Subcutaneous abdominal adipose tissue (tissue), 5 donors: Measurements from ENCODE around the gene UBE4B.

ENCODE experiments used
- H3K27ac ChIP-seq: one replicate; pipeline ENCODE4 v1.7.0; 2013; ENCODE audit warnings: low read depth, mild to moderate bottlenecking, inconsistent platforms, low read length, moderate library complexity
- H3K27me3 ChIP-seq, 5 donors: one replicate each; pipeline ENCODE4 v1.7.0; 2013; ENCODE audit warnings: low read length in 5 of 5, inconsistent platforms in 1 of 5; ENCODE audit not compliant: control insufficient read depth in 5 of 5, insufficient read depth in 4 of 5
- H3K36me3 ChIP-seq, 5 donors: one replicate each; pipeline ENCODE4 v1.7.0; 2013; ENCODE audit warnings: low read length in 5 of 5; ENCODE audit not compliant: control insufficient read depth in 5 of 5, insufficient read depth in 5 of 5
- H3K4me1 ChIP-seq, 5 donors: one replicate each; pipeline ENCODE4 v1.7.0; 2013; ENCODE audit warnings: low read length in 5 of 5, mild to moderate bottlenecking in 3 of 5, moderate library complexity in 1 of 5; ENCODE audit not compliant: control insufficient read depth in 5 of 5, insufficient read depth in 5 of 5
- H3K4me3 ChIP-seq, 5 donors: one replicate each; pipeline ENCODE4 v1.7.0; 2013; ENCODE audit warnings: low read length in 5 of 5, low read depth in 1 of 5
- H3K9ac ChIP-seq, 5 donors: one replicate each; pipeline ENCODE4 v1.7.0; 2013; ENCODE audit warnings: low read length in 5 of 5, mild to moderate bottlenecking in 4 of 5, moderate library complexity in 3 of 5
- H3K9me3 ChIP-seq, 5 donors: one replicate each; pipeline ENCODE4 v1.7.0; 2013; ENCODE audit warnings: low read length in 5 of 5; ENCODE audit not compliant: control insufficient read depth in 5 of 5
- donor health status: healthy.
- donor health status: healthy.
- donor health status: healthy.
- donor health status: healthy.
- donor health status: healthy.

UBE4B gene

GRCh38 chr1:10122926-10123325, 90.2 kb downstream of the UBE4B start:
- Histone ChIP-seq H3K4me1 (no peaks in the 10 kb centered on the region), H3K27me3 (no peaks in the 10 kb centered on the region), H3K36me3 (peaks cover 30 to 47% (median 32%) of the 10 kb centered on the region in 5 donors), H3K27ac (no peak overlapping the region), H3K4me3 (no peak overlapping the region), H3K9ac (no peak overlapping the region), H3K9me3 (no peaks in the 10 kb centered on the region)

- Histone ChIP-seq H3K4me3 (no peak overlapping the region), H3K4me1 (no peaks in the 10 kb centered on the region), H3K9me3 (no peaks in the 10 kb centered on the region), H3K27ac (no peak overlapping the region), H3K36me3 (peaks cover 37 to 65% (median 48%) of the 10 kb centered on the region in 5 donors), H3K27me3 (no peaks in the 10 kb centered on the region), H3K9ac (no peak overlapping the region)
Observed at GRCh38 chr1:10128101-10128765, 95.5 kb downstream of the UBE4B start.

GRCh38 chr1:10132316-10132715, 99.6 kb downstream of the UBE4B start:
- H3K9ac ChIP-seq: no peak overlapping the region
- no peaks in the 10 kb centered on the region for H3K9me3 ChIP-seq
- H3K36me3 ChIP-seq: peaks cover 33 to 86% (median 67%) of the 10 kb centered on the region in 5 donors
- no peak overlapping the region for H3K4me3 ChIP-seq
- H3K4me1 ChIP-seq: no peaks in the 10 kb centered on the region
- no peak overlapping the region for H3K27ac ChIP-seq
- H3K27me3 ChIP-seq: no peaks in the 10 kb centered on the region

- Histone ChIP-seq H3K27ac (no peak overlapping the region), H3K36me3 (peaks cover 32 to 89% (median 68%) of the 10 kb centered on the region in 5 donors), H3K9me3 (no peaks in the 10 kb centered on the region), H3K27me3 (no peaks in the 10 kb centered on the region), H3K9ac (no peak overlapping the region), H3K4me1 (no peaks in the 10 kb centered on the region), H3K4me3 (no peak overlapping the region)
Observed at GRCh38 chr1:10132852-10133251, 100.1 kb downstream of the UBE4B start.

- no peaks in the 10 kb centered on the region for H3K9me3 ChIP-seq
- peaks cover 20 to 83% (median 41%) of the 10 kb centered on the region in 5 donors for H3K36me3 ChIP-seq
- H3K4me1 ChIP-seq: no peaks in the 10 kb centered on the region
- H3K4me3 ChIP-seq: no peak overlapping the region
- no peak overlapping the region for H3K9ac ChIP-seq
- H3K27ac ChIP-seq: no peak overlapping the region
- H3K27me3 ChIP-seq: no peaks in the 10 kb centered on the region
Observed at GRCh38 chr1:10140981-10141380, 108.2 kb downstream of the UBE4B start.

- Histone ChIP-seq H3K36me3 (peaks cover 14 to 72% (median 32%) of the 10 kb centered on the region in 5 donors), H3K4me1 (no peaks in the 10 kb centered on the region), H3K4me3 (no peak overlapping the region), H3K9ac (no peak overlapping the region), H3K27me3 (no peaks in the 10 kb centered on the region), H3K27ac (no peak overlapping the region), H3K9me3 (no peaks in the 10 kb centered on the region)
Observed at GRCh38 chr1:10143961-10144485, 111.3 kb downstream of the UBE4B start.

GRCh38 chr1:10146391-10146790, 113.6 kb downstream of the UBE4B start:
- H3K36me3 ChIP-seq: peaks cover 8 to 62% (median 31%) of the 10 kb centered on the region in 5 donors
- H3K9me3 ChIP-seq: no peaks in the 10 kb centered on the region
- no peak overlapping the region for H3K27ac ChIP-seq
- no peaks in the 10 kb centered on the region for H3K4me1 ChIP-seq
- no peak overlapping the region for H3K9ac ChIP-seq
- H3K27me3 ChIP-seq: no peaks in the 10 kb centered on the region
- H3K4me3 ChIP-seq: no peak overlapping the region

GRCh38 chr1:10149231-10149630, 116.5 kb downstream of the UBE4B start:
- H3K4me3 ChIP-seq: no peak overlapping the region
- no peaks in the 10 kb centered on the region for H3K9me3 ChIP-seq
- no peaks in the 10 kb centered on the region for H3K4me1 ChIP-seq
- H3K27me3 ChIP-seq: no peaks in the 10 kb centered on the region
- H3K9ac ChIP-seq: no peak overlapping the region
- H3K27ac ChIP-seq: no peak overlapping the region
- H3K36me3 ChIP-seq: peaks cover 7 to 46% (median 26%) of the 10 kb centered on the region in 5 donors

GRCh38 chr1:10152709-10153284, 120.0 kb downstream of the UBE4B start:
- Histone ChIP-seq H3K9ac (no peak overlapping the region), H3K36me3 (peaks cover 8 to 41% (median 17%) of the 10 kb centered on the region in 5 donors), H3K4me3 (no peak overlapping the region), H3K4me1 (no peaks in the 10 kb centered on the region), H3K9me3 (no peaks in the 10 kb centered on the region), H3K27ac (no peak overlapping the region), H3K27me3 (no peaks in the 10 kb centered on the region)

GRCh38 chr1:10155087-10155712, 122.4 kb downstream of the UBE4B start:
- H3K9ac ChIP-seq: no peak overlapping the region
- H3K4me3 ChIP-seq: no peak overlapping the region
- H3K4me1 ChIP-seq: no peaks in the 10 kb centered on the region
- no peaks in the 10 kb centered on the region for H3K9me3 ChIP-seq
- no peak overlapping the region for H3K27ac ChIP-seq
- H3K27me3 ChIP-seq: no peaks in the 10 kb centered on the region
- H3K36me3 ChIP-seq: peaks cover 13 to 47% (median 24%) of the 10 kb centered on the region in 5 donors
